Glomerular visceral epithelial cell (primary cell): Measurements from ENCODE around the gene CCDC122.
A peak's percentile ranks its signal among the peaks of the same experiment; 100 is the strongest.

Experiments
- DNase-seq: peaks from one replicate; pipeline ENCODE4 v3.0.0-alpha.2; 2016; ENCODE audit errors: extremely low spot score

The CCDC122 gene

DNA sequence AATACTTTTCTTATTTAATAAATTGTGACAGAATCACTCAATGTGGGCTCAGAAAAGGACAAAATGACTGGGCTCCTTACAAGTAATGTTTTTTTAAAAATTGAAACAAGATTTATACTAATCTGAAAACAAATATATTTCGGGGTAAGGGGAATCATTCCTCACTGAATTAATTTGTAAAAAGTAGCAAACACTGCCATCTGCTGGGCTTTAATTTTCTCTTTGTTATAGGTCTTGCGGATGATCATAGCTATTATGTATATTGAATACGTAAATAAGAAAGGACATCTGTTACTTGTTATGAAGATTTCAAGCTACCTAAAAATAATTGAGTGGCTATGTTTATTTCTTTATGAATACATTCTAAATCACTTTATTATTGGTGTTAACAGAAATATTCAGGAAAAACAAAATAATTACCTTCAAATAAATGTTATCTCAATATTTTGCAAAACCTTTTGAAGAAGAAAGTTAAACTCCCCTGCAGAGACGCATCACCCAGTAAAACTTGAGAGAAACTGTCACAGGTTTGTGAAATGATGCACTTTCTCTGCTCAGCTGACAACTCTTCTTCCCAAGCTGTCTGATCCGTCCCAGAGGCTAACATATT is 75.0 kb downstream of the CCDC122 start:
- peak; percentile 60 for DNase-seq

GRCh38 chr13:43802511-43802910 is 77.0 kb downstream of the CCDC122 start:
- no peak for DNase-seq

GRCh38 chr13:43800828-43801227 is 78.7 kb downstream of the CCDC122 start:
- DNase-seq, result no peak

DNA sequence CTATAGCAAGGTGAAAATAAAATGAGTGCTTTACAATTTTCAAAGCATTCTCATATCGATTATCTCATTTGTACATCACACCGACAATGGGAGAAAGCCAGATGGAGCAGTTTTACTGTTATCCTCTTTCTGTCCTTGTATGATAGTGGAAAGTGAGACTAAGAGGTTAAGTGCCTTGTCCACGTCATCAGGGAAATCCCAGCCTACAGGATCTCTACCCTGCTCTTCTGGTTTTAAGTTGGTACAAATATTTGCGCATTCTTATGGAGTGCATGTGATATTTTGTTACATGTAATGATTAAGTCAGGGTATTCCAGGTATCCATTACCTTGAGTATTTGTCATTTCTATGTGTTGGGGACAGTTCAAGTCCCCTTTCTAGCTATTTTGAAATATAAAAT is 80.3 kb downstream of the CCDC122 start:
- DNase-seq, result no peak

DNA sequence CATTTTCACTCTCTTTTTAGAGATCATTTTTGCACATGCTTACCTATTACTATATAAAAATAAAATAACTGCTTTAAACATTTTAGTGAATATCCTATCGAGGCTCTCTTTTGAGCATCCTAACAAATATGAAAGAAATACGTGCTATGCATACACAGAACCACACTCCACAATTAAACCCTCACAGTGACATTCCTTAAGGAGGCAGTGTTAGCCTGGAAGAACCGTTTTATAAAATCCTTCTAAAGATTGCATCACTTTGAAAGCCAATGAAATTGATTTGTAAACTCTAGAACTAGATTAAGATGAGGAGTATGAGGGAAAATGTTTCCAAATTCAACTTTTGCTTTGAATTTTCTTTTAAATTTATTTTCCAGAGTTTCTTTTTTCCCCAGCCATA is 81.7 kb downstream of the CCDC122 start:
- DNase-seq, result no peak

DNA sequence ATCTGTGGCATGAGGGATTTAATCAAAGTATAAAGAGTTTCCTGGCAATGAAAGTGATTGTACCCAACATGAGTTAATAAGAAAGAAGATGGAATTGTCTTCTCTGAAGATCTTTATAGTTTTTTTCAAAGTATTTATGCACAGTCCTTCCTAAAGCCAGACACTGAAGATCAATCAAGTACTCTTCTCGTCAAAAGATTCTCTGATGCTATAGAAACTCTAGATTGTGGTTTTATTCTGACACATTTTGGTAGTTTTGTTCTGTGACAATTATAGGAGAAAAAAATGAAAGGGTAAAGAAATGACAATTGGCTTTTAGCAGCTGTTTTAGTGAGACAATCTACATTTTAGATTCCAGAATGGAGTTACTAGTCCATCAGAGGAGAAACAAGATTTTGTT is 82.4 kb downstream of the CCDC122 start:
- DNase-seq, result no peak

- no peak for DNase-seq
Measured at GRCh38 chr13:43794416-43794815, 85.1 kb downstream of the CCDC122 start.

- DNase-seq, result no peak
Measured at GRCh38 chr13:43792076-43792881, 87.3 kb downstream of the CCDC122 start.

GRCh38 chr13:43787997-43788396 is 91.5 kb downstream of the CCDC122 start:
- DNase-seq, result no peak

DNA sequence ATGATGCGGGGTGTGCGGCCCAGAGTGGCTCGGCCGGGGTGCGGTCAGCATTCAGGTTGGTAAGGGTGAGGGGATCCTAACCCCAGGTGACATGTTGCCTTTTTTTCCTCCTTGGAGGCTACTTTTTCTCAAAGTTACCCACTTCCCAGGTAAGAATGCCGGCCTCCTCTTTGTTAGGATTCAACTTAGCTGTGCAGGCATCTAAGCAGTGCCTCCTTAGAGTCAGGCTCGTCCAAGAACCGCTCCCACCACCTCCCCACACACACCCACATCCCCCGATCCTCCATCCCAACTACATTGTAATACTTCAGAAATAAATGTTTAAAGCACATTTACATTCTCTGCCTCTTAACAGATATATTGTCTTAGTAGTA is 92.0 kb downstream of the CCDC122 start:
- no peak for DNase-seq

GRCh38 chr13:43786766-43787517 is 92.6 kb downstream of the CCDC122 start, which contains the start of gene ENOX1:
Gene ENOX1, minus strand, starts transcription at chr13:43786972.
- peak; percentile 64 for DNase-seq

GRCh38 chr13:43786472-43786765 is 93.1 kb downstream of the CCDC122 start:
- no peak for DNase-seq
